ENCODE data around the gene KCTD5.
A peak's percentile ranks its signal among the peaks of the same experiment; 100 is the strongest.

KCTD5 gene

GRCh38 chr16:2752850-2753732 lies 70.8 kb downstream of the KCTD5 start (continued):
- TF ChIP-seq PRDM2 (tag by site-specific recombination; IDR thresholded peaks at IDR 0.05; ENCODE audit: borderline replicate concordance) (no peak), ZNF670 (tag by site-specific recombination; IDR thresholded peaks at IDR 0.05; ENCODE audit: low read depth) (no peak), ZSCAN18 (tag by site-specific recombination; IDR thresholded peaks at IDR 0.05) (no peak), ZNF426 (tag by site-specific recombination; IDR thresholded peaks at IDR 0.05) (0 out of 2 replicates have a peak, but pooled peaks have one; percentile 10), ZNF585B (tag by site-specific recombination; IDR thresholded peaks at IDR 0.05) (no peak), ZNF211 (tag by site-specific recombination; IDR thresholded peaks at IDR 0.05; ENCODE audit: low read depth) (no peak), ZNF626 (tag by site-specific recombination; IDR thresholded peaks at IDR 0.05) (no peak), GFI1B (tag by site-specific recombination; IDR thresholded peaks at IDR 0.05) (no peak), FEZF1 (tag by site-specific recombination; IDR thresholded peaks at IDR 0.05) (no peak), ZNF214 (tag by site-specific recombination; IDR thresholded peaks at IDR 0.05; ENCODE audit: borderline replicate concordance) (no peak), ZIC2 (tag by site-specific recombination; IDR thresholded peaks at IDR 0.05) (peak; percentile 32; the same call in 1 of the 2 replicates), ZNF174 (tag by site-specific recombination; IDR thresholded peaks at IDR 0.05) (no peak), ZNF423 (tag by site-specific recombination; IDR thresholded peaks at IDR 0.05) (no peak), TSHZ1 (tag by site-specific recombination; IDR thresholded peaks at IDR 0.05; ENCODE audit: borderline replicate concordance) (no peak), ZNF350 (tag by site-specific recombination; IDR thresholded peaks at IDR 0.05) (no peak), HOXC10 (CRISPR knock-in tag; IDR thresholded peaks at IDR 0.05) (no peak), ZNF639 (tag by site-specific recombination; IDR thresholded peaks at IDR 0.05) (0 out of 2 replicates have a peak, but pooled peaks have one; percentile 14), ZNF530 (tag by site-specific recombination; IDR thresholded peaks at IDR 0.05; ENCODE audit: low read depth) (no peak), ZNF23 (tag by site-specific recombination; IDR thresholded peaks at IDR 0.05; ENCODE audit: borderline replicate concordance) (no peak), ZNF610 (tag by site-specific recombination; IDR thresholded peaks at IDR 0.05; ENCODE audit: borderline replicate concordance) (peak; percentile 68), ZNF76 (tag by site-specific recombination; IDR thresholded peaks at IDR 0.05; ENCODE audit: borderline replicate concordance, low read depth) (no peak), ZBTB20 (tag by site-specific recombination; IDR thresholded peaks at IDR 0.05) (no peak), ZNF157 (tag by site-specific recombination; IDR thresholded peaks at IDR 0.05) (no peak)
